ENCODE measurements around the gene ERICH6B.

DNA sequence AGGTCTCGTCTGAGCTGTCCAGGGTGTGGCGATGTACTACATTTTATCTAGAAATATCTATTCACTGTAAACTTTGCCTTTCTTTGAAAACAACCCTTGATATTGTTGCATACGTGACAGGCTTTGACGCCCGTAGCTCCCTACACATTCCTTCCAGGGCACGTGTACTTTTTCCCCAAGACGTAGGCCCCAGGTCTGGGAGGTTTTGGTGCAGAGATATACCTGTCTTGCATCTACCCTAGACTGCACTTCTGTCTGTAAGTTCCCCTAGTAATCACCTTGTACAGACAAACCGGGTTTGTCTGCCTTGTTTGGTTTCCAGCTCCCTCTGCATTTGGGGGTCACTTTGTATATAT lies 69.2 kb downstream of the ERICH6B start:
- TF ChIP-seq, protein P1, sequence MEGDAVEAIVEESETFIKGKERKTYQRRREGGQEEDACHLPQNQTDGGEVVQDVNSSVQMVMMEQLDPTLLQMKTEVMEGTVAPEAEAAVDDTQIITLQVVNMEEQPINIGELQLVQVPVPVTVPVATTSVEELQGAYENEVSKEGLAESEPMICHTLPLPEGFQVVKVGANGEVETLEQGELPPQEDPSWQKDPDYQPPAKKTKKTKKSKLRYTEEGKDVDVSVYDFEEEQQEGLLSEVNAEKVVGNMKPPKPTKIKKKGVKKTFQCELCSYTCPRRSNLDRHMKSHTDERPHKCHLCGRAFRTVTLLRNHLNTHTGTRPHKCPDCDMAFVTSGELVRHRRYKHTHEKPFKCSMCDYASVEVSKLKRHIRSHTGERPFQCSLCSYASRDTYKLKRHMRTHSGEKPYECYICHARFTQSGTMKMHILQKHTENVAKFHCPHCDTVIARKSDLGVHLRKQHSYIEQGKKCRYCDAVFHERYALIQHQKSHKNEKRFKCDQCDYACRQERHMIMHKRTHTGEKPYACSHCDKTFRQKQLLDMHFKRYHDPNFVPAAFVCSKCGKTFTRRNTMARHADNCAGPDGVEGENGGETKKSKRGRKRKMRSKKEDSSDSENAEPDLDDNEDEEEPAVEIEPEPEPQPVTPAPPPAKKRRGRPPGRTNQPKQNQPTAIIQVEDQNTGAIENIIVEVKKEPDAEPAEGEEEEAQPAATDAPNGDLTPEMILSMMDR (IDR thresholded peaks at IDR 0.05) = no peak
- TF ChIP-seq POLR2A (IDR thresholded peaks at IDR 0.05) = no peak
